Islet of Langerhans (tissue), 1 donor: ENCODE results near the gene CYREN.

Source experiments
- FAIRE-seq: peaks from one replicate; lab custom pipeline; 2011; peaks lifted over from hg19 to GRCh38; lab: Jason Lieb, UNC

CYREN gene

GRCh38 chr7:135197343-135197742 lies 26.8 kb upstream of the CYREN start:
- no peak for FAIRE-seq

- no peak for FAIRE-seq
Observed at GRCh38 chr7:135195968-135196629, 25.6 kb upstream of the CYREN start.

DNA sequence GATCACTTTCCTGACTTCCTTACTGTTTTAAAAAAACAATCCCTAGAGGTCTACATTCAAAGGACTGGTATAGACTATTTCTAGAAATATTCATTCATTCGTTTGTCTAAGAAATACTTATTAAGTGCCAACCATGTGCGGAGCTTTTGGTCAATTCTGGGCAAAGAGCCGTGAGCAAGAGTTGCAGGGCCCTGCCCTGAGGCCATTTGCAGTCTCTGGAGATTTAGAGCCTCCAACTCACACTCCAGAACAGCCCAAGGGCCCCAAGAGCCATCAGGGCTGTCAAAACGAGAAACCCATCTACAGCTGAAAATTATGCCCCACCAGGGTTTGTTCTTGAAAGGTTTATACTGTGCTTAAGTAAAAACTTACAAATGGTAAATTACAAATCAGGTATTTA lies 24.6 kb upstream of the CYREN start:
- no peak for FAIRE-seq

DNA sequence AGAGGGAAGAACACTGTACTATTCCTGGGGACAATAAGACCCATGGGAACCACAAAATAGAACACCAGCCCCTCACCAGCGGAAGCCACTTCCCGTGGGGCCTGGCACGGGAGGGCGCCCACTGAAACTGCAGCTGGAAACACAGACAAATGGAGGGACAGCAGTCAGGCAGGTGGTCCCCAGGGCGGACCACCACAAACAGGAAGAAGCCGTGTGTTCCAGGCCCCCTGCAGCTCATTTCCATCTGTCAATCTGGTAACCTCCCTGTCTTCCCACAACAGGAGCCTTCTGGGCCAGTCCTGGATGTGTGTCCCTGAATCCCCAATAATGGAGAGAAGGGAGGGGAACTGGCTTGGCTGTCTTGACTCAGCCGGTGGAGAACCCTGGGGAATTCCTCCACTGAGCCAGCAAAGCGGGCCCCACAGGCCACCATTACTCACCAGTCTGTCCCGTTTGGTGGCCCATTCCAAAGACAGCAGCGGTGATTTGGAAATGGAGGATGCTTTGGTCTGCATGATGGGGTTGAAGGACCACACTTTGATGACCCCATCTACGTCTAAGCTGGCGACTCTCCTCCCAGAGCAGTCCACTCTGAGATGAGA lies 24.1 kb upstream of the CYREN start:
- FAIRE-seq: no peak

DNA sequence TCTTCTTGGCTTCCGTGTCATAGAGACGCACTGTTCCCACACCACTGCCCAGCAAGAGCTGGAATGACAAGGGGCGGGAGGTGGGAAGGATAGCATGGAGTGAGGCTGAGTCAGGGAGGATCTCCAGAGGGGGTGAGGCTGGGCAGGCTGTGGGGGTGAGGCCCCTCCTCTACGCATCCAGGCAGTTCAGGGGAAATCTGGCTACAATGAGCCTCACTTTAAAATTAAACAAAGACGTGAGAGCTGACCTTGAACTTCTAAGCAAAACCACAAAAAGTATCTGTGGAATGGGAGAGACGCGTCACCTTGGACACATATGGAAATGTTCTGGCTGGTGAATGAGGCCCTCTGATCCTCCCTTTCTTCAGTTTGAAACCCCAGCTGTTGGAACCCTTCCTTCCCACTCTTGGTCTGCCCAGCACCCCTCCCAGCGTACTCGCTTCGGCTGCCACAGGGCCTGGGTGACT lies 23.1 kb upstream of the CYREN start:
- FAIRE-seq: no peak

GRCh38 chr7:135192914-135193536 lies 22.5 kb upstream of the CYREN start:
- FAIRE-seq: no peak

DNA sequence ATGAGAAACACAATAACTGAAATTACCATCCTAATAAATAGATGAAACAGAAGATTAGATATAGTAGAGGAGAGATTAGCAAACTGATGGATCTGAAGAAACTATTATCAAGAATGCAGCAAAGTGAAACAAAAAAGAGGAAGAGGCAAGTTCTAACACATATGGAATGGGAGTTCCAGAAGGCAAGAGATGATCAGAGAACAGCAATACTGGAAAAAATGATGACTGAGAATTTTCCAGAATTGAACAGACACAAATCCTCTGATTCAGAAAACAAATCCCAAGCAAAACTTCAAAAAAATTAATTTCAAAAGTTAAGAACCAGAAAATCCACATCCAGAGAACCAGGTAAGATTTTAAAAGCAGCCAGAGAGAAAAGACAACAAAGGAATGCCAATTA lies 20.2 kb upstream of the CYREN start:
- no peak for FAIRE-seq

- FAIRE-seq: no peak
Observed at GRCh38 chr7:135189961-135190360, 19.5 kb upstream of the CYREN start.

- no peak for FAIRE-seq
Observed at GRCh38 chr7:135189221-135189662, 18.7 kb upstream of the CYREN start.

GRCh38 chr7:135188298-135188984 lies 17.9 kb upstream of the CYREN start:
- FAIRE-seq: no peak

DNA sequence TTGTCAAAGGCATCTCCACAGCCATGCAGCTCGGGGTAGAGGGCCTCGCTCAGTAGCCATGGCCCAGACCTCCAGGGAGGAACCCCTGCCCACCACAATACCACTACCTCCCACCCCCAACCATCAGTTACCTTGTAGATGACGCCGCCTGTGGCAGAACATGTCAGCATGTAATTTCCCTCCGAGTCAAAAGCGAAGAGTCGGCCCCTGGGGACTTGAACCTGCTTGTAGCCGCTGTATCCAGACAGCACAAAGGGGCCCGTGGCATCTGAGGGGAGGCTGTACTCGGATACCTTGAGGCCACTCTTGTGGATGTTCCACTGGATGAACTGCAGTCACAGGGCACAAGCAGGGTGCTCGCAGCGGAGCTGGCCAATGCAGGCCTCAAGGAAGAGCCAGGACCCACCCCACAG lies 16.3 kb upstream of the CYREN start:
- FAIRE-seq: no peak

- no peak for FAIRE-seq
Observed at GRCh38 chr7:135186261-135186540, 15.7 kb upstream of the CYREN start.

- FAIRE-seq: no peak
Observed at GRCh38 chr7:135185471-135186260, 15.2 kb upstream of the CYREN start.

GRCh38 chr7:135184254-135184841 lies 13.8 kb upstream of the CYREN start:
- FAIRE-seq: no peak

GRCh38 chr7:135183478-135183877 lies 13.0 kb upstream of the CYREN start:
- no peak for FAIRE-seq

DNA sequence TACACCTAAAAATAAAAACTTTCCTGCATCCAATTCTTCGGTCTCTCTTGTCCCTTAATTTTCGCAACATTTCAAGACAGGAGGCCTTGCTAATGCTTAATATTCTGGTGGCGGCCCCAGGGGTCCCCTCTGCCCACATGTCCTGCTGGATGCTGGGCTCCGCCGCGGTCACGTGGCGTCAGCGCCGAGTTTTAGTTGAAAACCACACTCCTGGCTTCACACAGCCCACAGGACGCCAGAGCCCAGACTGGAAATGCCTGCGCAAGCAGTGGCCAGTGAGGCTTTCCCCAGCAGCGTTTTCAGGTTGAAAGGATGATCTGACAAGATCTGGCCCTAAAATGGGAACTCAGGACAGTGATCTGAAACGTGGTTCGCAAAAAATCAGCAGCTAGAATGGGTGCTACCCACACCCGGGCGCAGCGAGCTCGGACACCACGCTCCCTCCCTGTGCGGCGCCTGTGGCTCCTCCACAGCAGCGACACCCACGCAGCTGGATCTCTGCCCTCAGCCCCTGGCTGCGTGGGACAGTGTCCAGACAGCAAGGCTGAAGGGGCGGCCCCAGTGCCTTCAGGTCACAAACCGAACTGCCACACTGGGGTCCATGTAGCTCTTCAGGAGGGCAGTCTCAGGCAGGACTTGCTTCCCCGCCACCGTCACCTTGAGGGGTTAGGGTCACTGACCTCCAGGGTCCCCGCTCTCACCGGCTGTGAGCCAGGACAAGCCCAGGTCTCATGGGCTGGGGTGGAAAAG lies 11.6 kb upstream of the CYREN start:
- no peak for FAIRE-seq

DNA sequence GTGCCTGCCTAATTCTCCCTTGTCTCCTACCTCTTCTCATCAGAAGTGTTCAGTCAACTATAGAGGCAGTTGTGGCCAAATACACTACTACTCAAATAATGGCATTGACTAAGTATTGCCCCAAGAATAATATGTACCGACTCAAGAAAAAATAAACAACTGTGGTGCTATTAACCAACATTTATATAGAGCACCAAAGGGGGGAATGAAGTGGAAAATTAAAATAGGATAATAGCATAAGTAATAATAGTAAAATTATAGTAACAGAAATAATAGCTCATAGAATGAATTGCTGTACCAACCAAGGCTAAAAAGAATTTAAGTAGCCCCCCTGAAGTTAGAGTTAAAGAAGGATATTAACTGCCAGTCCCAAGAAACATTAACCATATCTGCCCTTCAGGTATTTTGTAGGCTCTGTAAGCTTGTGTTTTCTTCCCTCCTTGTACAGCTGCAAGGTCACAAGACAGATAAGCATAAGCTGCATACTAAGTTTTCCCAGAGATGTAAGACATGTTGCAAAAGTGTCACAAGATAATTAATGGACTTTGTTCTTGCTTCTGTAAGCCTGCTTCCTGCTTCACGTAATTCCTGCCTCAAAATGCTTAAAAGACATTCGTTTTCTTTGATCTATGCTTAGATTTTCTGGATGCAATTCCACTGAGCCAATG lies 10.9 kb upstream of the CYREN start:
- FAIRE-seq: no peak

DNA sequence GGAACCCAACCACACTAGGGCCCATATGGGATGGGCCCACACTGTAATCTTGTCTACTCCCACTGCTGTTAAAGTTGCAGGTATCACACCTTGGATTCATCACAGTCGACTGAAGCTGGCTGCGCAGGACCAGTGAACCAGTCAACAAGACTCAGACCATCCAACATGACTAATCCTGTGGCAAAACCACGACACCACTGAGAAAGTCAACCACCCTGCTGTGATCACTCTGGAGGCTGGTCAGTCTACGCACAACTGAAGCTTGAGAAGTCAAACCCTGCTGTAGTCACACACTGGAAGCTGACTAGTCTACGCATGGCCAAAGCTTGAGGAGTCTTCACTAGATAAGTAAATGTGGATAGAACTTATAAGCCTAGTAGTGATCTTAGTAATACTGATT lies 9.6 kb upstream of the CYREN start:
- no peak for FAIRE-seq

DNA sequence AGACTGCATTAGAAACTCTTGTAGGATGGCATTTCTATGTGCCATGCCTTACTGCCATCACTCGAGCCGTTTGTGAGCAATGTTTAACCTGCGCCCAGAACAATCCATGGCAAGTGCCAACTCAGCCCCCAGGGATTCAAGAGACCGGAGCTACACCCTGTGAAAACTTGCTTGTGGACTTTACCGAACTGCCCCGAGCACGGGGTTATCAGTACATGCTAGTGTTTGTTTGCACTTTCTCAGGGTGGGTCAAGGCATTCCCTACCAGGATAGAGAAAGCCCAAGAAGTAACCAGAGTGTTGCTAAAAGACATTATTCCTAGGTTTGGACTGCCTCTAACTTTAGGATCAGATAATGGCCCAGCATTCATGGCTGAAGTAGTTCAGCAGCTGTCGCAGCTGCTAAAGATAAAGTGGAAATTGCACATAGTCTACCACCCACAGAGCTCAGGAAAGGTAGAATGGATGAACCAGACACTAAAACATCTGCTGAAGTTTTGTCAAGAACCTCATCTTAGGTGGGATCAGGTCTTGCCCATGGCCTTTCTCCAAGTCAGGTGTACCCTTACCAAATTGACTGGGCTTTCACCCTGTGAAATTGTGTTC lies 8.9 kb upstream of the CYREN start:
- FAIRE-seq: no peak

- FAIRE-seq: no peak
Observed at GRCh38 chr7:135178364-135178763, 7.9 kb upstream of the CYREN start.
